PC-3 (cell line): ENCODE results near the gene APOBEC3A.
"Not testable (repeated sequence)": the region's sequence is repeated elsewhere in the genome, so short reads cannot be mapped to it uniquely, and the experiment has no call there.

Experiments
- EZH2 ChIP-seq: fragments of 300-600 bp; sonication (generic); IDR thresholded peaks from one replicate; pipeline ENCODE4 v1.6.1; 2017; ENCODE audit warnings: antibody characterized with exemption, mild to moderate bottlenecking, low read length; ENCODE audit not compliant: unreplicated experiment
- EZH2phosphoT487 ChIP-seq: fragments of 300-600 bp; sonication (generic); IDR thresholded peaks from 2 replicates; pipeline ENCODE4 v1.6.1; 2018; ENCODE audit warnings: mild to moderate bottlenecking, antibody characterized with exemption, low read length, borderline replicate concordance
- TF ChIP-seq, protein P1 (sequence below): fragments of 300-600 bp; sonication (generic); conservative IDR thresholded peaks from 2 replicates; pipeline ENCODE4 v1.5.1; 2017; ENCODE audit warnings: antibody characterized with exemption, low read depth, mild to moderate bottlenecking, low read length

DNA sequence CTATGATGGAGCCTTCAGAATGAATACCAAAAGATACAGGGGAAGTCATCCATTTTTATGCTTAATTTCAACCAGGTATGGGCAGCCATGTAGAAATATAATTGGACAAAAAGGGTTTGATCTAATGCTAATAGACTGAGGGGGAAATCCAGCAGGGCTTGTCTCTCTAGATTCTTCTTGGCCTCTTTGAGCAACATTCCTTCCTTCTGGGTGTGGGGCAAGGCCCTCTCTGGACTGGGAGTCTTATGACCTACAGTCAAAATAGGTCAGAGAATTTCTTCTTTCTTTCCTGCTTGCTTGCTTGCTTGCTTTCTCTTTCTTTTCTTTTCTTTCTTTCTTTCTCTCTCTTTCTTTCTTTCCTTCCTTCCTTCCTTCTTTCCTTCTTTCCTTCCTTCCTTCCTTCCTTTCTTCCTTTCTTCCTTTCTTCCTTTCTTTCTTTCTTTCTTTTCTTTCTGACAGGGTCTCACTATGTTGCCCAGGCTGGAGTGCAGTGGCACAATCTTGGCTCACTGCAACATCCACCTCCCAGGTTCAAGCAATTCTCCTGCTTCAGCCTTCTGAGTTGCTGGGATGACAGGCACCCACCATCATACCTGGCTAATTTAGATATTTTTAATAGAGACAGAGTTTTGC is 11.6 kb upstream of the APOBEC3A start:
- TF ChIP-seq, protein P1, sequence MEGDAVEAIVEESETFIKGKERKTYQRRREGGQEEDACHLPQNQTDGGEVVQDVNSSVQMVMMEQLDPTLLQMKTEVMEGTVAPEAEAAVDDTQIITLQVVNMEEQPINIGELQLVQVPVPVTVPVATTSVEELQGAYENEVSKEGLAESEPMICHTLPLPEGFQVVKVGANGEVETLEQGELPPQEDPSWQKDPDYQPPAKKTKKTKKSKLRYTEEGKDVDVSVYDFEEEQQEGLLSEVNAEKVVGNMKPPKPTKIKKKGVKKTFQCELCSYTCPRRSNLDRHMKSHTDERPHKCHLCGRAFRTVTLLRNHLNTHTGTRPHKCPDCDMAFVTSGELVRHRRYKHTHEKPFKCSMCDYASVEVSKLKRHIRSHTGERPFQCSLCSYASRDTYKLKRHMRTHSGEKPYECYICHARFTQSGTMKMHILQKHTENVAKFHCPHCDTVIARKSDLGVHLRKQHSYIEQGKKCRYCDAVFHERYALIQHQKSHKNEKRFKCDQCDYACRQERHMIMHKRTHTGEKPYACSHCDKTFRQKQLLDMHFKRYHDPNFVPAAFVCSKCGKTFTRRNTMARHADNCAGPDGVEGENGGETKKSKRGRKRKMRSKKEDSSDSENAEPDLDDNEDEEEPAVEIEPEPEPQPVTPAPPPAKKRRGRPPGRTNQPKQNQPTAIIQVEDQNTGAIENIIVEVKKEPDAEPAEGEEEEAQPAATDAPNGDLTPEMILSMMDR: not testable (repeated sequence)
- not testable (repeated sequence) for TF ChIP-seq EZH2, EZH2phosphoT487
